Measurements from ENCODE around the gene FRMD1. TPM values are rescaled to one million over a fixed set of nuclear protein-coding genes. Genes with fewer than 3 reads are reported as not detected.

Gene FRMD1
- polyA plus RNA-seq, 1 donor = 5.9 TPM

DNA sequence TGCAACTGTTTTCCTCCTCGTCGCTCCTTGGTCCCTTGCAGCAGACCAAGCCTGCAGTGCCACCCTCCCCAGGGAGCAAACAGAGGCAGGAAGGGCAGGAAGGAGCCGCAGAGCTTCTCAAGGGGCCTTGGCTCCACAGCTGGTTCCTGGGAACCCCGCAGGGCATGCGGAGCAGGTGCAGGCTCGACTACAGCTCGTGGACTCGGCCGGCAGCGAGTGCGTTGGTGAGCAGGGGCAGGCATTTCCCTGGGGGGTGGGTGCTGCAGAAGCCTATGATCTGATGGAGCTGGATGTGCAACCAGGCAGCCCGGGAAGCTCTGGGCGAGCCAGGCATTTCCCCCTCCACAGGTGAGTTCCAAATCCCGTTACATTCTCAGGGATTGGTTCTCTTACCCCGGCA, 37.1 kb downstream of the FRMD1 start:
- WGBS (ENCODE audit: insufficient coverage, low lambda C conversion rate) = no CpG with 5 or more reads among the region's 15 CpGs
- H3K27ac ChIP-seq (ENCODE audit: low read length) = no peak overlapping the region
- no peak for DNase-seq
- no peak overlapping the region for H3K4me3 ChIP-seq (ENCODE audit: low read length)
- no peaks in the 10 kb centered on the region for H3K4me1 ChIP-seq (ENCODE audit: control insufficient read depth, insufficient read depth, low read length)
- no peaks in the 10 kb centered on the region for H3K36me3 ChIP-seq (ENCODE audit: control insufficient read depth, insufficient read depth, low read length)
- no peaks in the 10 kb centered on the region for H3K27me3 ChIP-seq (ENCODE audit: control insufficient read depth, insufficient read depth, low read length)
- H3K9me3 ChIP-seq (ENCODE audit: control insufficient read depth, low read depth, low read length) = peaks cover 57% of the 10 kb centered on the region

DNA sequence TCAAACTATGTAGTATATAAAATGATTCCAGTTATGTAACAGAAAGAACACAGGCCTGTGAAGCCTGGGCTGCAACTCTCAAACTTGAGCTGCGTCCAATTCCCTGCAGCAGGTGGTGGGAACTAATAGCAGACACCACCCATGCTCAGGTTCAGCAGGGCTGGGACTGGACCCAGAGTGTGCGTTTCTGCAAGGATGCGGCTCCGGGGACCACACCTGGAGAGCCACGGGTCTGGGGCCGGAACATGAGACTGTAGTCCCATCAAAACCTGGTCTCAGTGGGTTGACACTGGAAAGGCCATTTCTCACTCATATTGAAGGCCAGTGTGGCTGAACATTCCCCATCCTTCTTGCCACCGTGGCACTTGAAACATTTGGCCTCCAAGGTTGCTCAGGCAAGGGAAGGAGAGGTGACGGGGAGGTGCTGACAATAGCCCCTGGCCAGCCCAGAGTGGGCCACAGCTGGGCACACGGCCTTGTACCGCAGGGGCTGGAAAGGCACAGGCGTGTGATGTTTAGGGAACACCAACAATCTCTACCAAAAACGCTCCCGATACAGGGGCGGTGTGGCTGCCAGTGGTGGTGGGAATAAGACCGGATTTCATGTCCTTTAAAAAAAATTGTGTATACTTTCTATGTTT, 38.0 kb downstream of the FRMD1 start:
- no peak overlapping the region for H3K4me3 ChIP-seq (ENCODE audit: low read length)
- no peak overlapping the region for H3K27ac ChIP-seq (ENCODE audit: low read length)
- WGBS (ENCODE audit: insufficient coverage, low lambda C conversion rate) = 100% methylated on average over 1 of the region's 15 CpGs
- peaks cover 4% of the 10 kb centered on the region for H3K27me3 ChIP-seq (ENCODE audit: control insufficient read depth, insufficient read depth, low read length)
- H3K4me1 ChIP-seq (ENCODE audit: control insufficient read depth, insufficient read depth, low read length) = no peaks in the 10 kb centered on the region
- H3K9me3 ChIP-seq (ENCODE audit: control insufficient read depth, low read depth, low read length) = peaks cover 58% of the 10 kb centered on the region
- H3K36me3 ChIP-seq (ENCODE audit: control insufficient read depth, insufficient read depth, low read length) = no peaks in the 10 kb centered on the region
- DNase-seq = no peak

DNA sequence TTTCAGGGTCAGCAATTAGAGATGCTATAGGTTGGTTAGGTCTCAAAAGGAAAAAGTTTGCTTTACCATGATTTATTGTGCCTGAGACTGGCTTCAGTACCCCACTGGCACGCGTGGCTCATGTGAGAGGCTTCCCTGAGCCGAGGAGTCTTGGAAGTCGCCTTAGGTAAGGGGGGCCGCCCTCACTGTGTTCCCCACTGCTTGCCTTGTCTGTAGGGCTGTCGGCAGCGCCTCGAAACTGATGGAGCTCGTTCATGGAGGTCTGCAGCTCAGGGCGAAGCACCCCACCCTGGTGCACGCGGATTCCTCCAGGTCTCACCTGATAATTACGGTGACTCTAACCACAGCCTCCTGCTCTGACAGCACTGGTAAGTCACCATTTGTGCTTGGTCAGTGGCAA, 39.2 kb downstream of the FRMD1 start:
- Histone ChIP-seq H3K4me3 (ENCODE audit: low read length) (no peak overlapping the region), H3K36me3 (ENCODE audit: control insufficient read depth, insufficient read depth, low read length) (no peaks in the 10 kb centered on the region), H3K27ac (ENCODE audit: low read length) (no peak overlapping the region), H3K9me3 (ENCODE audit: control insufficient read depth, low read depth, low read length) (peaks cover 68% of the 10 kb centered on the region), H3K4me1 (ENCODE audit: control insufficient read depth, insufficient read depth, low read length) (no peaks in the 10 kb centered on the region), H3K27me3 (ENCODE audit: control insufficient read depth, insufficient read depth, low read length) (peaks cover 13% of the 10 kb centered on the region)
- WGBS (ENCODE audit: insufficient coverage, low lambda C conversion rate) = no CpG with 5 or more reads among the region's 13 CpGs
- peak in 1 of 2 donors; percentile 21 for DNase-seq

DNA sequence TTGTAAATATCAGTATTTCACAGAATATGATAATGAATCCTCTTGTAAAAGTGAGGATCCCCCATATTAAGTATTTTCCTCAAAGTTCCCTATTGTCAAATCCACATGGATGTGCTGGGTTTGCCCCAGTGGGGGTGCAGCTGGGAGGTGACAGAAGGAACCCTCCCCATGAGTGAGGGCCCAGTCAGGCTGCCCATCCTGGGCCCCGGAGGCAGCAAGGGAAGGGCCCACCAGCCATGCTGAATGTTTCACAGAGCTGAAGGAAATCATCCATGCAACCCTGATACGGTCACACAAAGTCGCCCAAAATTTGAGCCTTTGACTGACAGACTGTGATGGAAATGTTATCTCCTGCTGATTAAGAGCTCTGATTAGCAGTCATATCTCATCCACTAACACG, 39.7 kb downstream of the FRMD1 start:
- Histone ChIP-seq H3K4me3 (ENCODE audit: low read length) (no peak overlapping the region), H3K27ac (ENCODE audit: low read length) (no peak overlapping the region), H3K36me3 (ENCODE audit: control insufficient read depth, insufficient read depth, low read length) (no peaks in the 10 kb centered on the region), H3K9me3 (ENCODE audit: control insufficient read depth, low read depth, low read length) (peaks cover 67% of the 10 kb centered on the region), H3K27me3 (ENCODE audit: control insufficient read depth, insufficient read depth, low read length) (peaks cover 14% of the 10 kb centered on the region), H3K4me1 (ENCODE audit: control insufficient read depth, insufficient read depth, low read length) (no peaks in the 10 kb centered on the region)
- no peak for DNase-seq
- 60% methylated on average over 2 of the region's 4 CpGs for WGBS (ENCODE audit: insufficient coverage, low lambda C conversion rate)

DNA sequence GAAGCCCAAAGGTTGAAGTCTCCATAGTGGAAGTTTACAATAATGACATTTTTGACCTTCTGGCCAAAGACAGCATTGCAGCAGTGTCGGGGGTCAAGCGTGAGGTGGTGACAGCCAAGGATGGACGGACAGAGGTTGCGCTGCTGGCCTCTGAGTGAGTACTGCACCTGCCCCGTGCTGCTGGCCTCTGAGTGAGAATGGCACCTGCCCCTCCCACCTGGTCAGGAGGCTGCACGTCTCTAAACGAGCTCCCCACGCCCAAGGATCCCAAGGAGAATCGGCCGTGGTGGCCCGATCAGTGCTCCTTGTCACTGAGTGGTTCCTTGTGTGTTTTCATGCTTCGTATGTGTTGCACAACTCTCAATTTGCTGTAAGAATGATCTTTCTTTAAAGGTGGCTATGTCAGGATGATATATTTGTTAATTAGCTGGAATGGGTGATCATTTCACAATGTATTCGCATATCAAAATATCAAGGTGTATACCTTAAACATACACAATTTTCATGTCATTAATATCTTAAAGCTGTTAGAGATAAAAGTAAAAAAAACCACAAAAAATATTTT, 40.4 kb downstream of the FRMD1 start:
- Histone ChIP-seq H3K9me3 (ENCODE audit: control insufficient read depth, low read depth, low read length) (peaks cover 62% of the 10 kb centered on the region), H3K27ac (ENCODE audit: low read length) (no peak overlapping the region), H3K4me3 (ENCODE audit: low read length) (no peak overlapping the region), H3K4me1 (ENCODE audit: control insufficient read depth, insufficient read depth, low read length) (no peaks in the 10 kb centered on the region), H3K27me3 (ENCODE audit: control insufficient read depth, insufficient read depth, low read length) (peaks cover 14% of the 10 kb centered on the region), H3K36me3 (ENCODE audit: control insufficient read depth, insufficient read depth, low read length) (no peaks in the 10 kb centered on the region)
- DNase-seq = no peak
- WGBS (ENCODE audit: insufficient coverage, low lambda C conversion rate) = no CpG with 5 or more reads among the region's 13 CpGs

DNA sequence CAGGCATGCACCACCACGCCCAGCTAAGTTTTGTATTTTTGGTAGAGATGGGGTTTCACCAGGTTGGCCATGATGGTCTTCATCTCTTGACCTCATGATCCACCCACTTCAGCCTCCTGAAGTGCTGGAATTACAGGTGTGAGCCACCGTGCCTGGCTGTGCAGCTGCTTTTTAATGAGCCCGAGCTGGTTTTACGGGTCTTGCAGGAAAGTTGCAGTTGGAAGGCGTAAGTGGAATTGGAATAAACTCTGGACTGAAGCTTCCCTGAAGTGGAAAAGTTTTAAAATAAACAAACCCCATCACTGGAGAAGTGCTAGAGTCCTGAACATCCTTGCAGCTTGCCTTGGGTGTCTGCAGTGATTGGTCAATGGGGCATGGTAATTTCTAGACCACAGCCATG, 41.2 kb downstream of the FRMD1 start:
- no CpG with 5 or more reads among the region's 5 CpGs for WGBS (ENCODE audit: insufficient coverage, low lambda C conversion rate)
- H3K4me3 ChIP-seq (ENCODE audit: low read length) = no peak overlapping the region
- no peak for DNase-seq
- H3K27ac ChIP-seq (ENCODE audit: low read length) = no peak overlapping the region
- H3K27me3 ChIP-seq (ENCODE audit: control insufficient read depth, insufficient read depth, low read length) = peaks cover 14% of the 10 kb centered on the region
- peaks cover 54% of the 10 kb centered on the region for H3K9me3 ChIP-seq (ENCODE audit: control insufficient read depth, low read depth, low read length)
- H3K4me1 ChIP-seq (ENCODE audit: control insufficient read depth, insufficient read depth, low read length) = no peaks in the 10 kb centered on the region
- no peaks in the 10 kb centered on the region for H3K36me3 ChIP-seq (ENCODE audit: control insufficient read depth, insufficient read depth, low read length)

DNA sequence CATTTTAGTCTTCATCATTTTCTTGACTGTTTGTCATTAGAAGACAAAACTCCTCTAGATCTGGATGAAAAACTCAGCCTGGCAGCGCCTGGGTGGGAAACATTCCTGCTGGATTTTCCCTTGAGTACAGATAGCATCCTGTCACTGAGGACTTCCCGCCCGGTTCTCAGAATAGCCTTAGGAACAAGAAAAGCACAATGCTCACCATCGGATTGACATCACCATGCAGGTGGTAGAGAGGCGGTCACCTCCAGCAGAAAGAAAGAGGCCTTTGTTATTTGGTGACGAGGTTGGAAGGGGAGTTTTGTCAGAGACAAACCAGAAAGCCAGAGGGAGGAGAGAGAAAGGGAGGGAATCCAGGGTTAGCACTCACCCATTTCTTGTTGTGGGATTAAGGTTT, 41.8 kb downstream of the FRMD1 start:
- Histone ChIP-seq H3K4me3 (ENCODE audit: low read length) (no peak overlapping the region), H3K36me3 (ENCODE audit: control insufficient read depth, insufficient read depth, low read length) (no peaks in the 10 kb centered on the region), H3K27ac (ENCODE audit: low read length) (no peak overlapping the region), H3K9me3 (ENCODE audit: control insufficient read depth, low read depth, low read length) (peaks cover 48% of the 10 kb centered on the region), H3K27me3 (ENCODE audit: control insufficient read depth, insufficient read depth, low read length) (peaks cover 14% of the 10 kb centered on the region), H3K4me1 (ENCODE audit: control insufficient read depth, insufficient read depth, low read length) (no peaks in the 10 kb centered on the region)
- no CpG with 5 or more reads among the region's 6 CpGs for WGBS (ENCODE audit: insufficient coverage, low lambda C conversion rate)
- no peak for DNase-seq

DNA sequence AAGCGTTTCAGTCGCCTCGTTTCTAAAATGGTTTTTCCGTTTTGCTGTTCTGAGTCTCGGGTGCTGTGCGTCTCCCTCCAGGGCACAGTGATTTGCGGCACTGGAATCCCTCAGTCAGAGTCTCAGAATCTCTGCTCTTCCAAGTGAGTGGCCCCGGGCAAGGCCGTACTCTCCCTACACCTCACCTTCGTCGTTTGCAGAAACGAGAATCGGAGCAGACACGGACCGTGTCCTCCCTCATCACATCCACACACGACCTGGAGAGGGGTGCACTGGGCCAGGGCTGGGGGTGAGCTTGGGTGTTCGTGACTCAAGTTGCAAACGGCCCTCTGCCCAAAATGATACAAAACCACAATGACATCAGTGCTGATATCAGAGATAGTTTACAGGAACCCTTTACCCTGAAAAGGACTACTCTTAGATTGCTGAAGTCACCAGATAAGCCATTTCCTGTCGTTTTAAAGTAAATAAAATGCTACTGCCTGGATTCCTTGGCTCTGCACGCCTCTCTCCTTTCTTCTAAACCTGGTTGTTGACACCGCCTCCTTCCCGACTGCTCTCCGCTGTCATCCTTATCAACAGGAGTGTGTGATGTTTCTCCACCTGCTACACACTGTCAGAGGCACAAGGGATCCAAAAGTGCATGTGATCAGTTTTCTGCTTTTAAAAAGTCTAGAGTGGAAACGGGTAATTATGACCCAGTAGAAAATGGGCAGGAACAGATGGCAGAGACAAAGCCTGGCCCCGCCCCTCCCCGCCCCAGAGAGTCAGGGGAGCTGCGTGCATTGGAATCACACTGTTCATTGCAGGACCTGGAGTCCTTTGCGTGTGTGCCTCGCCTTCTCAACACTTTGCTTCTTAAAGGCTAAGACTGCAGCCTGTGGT, 43.1 kb downstream of the FRMD1 start:
- Histone ChIP-seq H3K36me3 (ENCODE audit: control insufficient read depth, insufficient read depth, low read length) (no peaks in the 10 kb centered on the region), H3K4me3 (ENCODE audit: low read length) (no peak overlapping the region), H3K27ac (ENCODE audit: low read length) (no peak overlapping the region), H3K27me3 (ENCODE audit: control insufficient read depth, insufficient read depth, low read length) (peaks cover 14% of the 10 kb centered on the region), H3K4me1 (ENCODE audit: control insufficient read depth, insufficient read depth, low read length) (no peaks in the 10 kb centered on the region), H3K9me3 (ENCODE audit: control insufficient read depth, low read depth, low read length) (peaks cover 35% of the 10 kb centered on the region)
- no CpG with 5 or more reads among the region's 29 CpGs for WGBS (ENCODE audit: insufficient coverage, low lambda C conversion rate)
- peak in 1 of 2 donors; percentile 38 for DNase-seq

DNA sequence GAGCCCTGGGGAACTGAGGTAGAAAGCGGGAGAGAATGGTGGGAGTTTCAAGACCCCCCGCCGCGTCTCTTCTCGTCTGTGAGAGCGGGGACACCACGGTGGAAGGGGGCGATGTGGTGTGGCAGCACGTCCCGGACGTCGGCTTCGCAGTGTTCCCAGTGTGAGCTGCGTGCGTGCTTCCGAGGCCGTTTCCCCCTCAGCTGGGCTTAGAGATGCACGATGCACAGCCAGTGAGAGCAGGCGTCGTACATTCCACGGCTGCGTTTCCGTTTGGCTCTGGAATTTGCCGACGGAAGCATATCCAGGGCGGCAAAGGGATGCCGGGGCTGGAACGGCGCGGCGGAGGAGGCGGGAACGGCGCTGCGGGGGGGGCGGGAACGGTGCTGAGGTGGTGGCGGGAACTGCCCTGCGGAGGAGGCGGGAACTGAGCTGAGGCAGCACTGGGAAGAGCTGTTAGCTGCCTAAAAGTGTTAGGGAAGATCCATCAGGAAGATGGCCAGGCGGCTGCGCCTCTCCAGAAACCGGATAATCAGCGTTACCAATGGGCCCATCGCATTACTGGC, 43.8 kb downstream of the FRMD1 start:
- peak; percentile 62 to 66 for DNase-seq
- WGBS (ENCODE audit: insufficient coverage, low lambda C conversion rate) = no CpG with 5 or more reads among the region's 45 CpGs
- no peaks in the 10 kb centered on the region for H3K36me3 ChIP-seq (ENCODE audit: control insufficient read depth, insufficient read depth, low read length)

DNA sequence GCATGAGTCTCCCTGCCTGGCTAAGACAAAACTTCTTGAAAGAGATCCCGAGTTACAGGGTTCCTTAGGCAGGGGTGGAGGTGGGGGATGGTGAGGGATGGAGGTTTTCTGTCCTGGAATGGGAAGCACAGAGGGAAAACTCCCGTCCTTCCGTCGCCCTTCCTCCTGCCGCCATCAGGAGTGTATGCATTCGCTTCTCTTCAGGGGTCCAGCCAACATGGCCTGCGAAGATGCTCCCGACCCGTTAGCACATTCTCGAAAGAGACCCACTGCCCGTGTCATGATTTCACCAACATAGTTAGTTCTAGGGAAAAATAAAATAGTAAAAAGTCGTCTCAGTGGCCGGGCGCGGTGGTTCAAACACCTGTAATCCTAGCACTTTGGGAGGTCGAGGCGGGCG, 44.5 kb downstream of the FRMD1 start:
- Histone ChIP-seq H3K27me3 (ENCODE audit: control insufficient read depth, insufficient read depth, low read length) (peaks cover 14% of the 10 kb centered on the region), H3K36me3 (ENCODE audit: control insufficient read depth, insufficient read depth, low read length) (no peaks in the 10 kb centered on the region), H3K4me3 (ENCODE audit: low read length) (no peak overlapping the region), H3K4me1 (ENCODE audit: control insufficient read depth, insufficient read depth, low read length) (no peaks in the 10 kb centered on the region), H3K27ac (ENCODE audit: low read length) (no peak overlapping the region), H3K9me3 (ENCODE audit: control insufficient read depth, low read depth, low read length) (peaks cover 23% of the 10 kb centered on the region)
- no peak for DNase-seq
- WGBS (ENCODE audit: insufficient coverage, low lambda C conversion rate) = no CpG with 5 or more reads among the region's 18 CpGs

More for the DNA sequence above, 43.8 kb downstream of the FRMD1 start:
- Histone ChIP-seq H3K9me3 (ENCODE audit: control insufficient read depth, low read depth, low read length) (peaks cover 30% of the 10 kb centered on the region), H3K27ac (ENCODE audit: low read length) (no peak overlapping the region), H3K4me3 (ENCODE audit: low read length) (no peak overlapping the region), H3K4me1 (ENCODE audit: control insufficient read depth, insufficient read depth, low read length) (no peaks in the 10 kb centered on the region), H3K27me3 (ENCODE audit: control insufficient read depth, insufficient read depth, low read length) (peaks cover 14% of the 10 kb centered on the region)
